ENCODE measurements around the gene NPAS1. TPM values are rescaled to one million over a fixed set of nuclear protein-coding genes. Genes with fewer than 3 reads are reported as not detected.

The NPAS1 gene
- polyA plus RNA-seq, 1 donor from 2014 or later, result not detected

- TF ChIP-seq TAF1 (IDR thresholded peaks at IDR 0.05; ENCODE audit: low read depth) (no peak), POLR2AphosphoS5 (IDR thresholded peaks at IDR 0.05) (no peak), RAD21 (conservative IDR thresholded peaks at IDR 0.05) (no peak), EZH2 (IDR thresholded peaks at IDR 0.05; ENCODE audit: borderline replicate concordance, insufficient read depth, low read length, poor library complexity, severe bottlenecking) (no peak), EP300 (conservative IDR thresholded peaks at IDR 0.05; ENCODE audit: poor library complexity, severe bottlenecking) (no peak), MXI1 (conservative IDR thresholded peaks at IDR 0.05; ENCODE audit: poor library complexity, severe bottlenecking) (no peak), CTCF (IDR thresholded peaks at IDR 0.05; ENCODE audit: poor library complexity, severe bottlenecking) (no peak), SMC3 (conservative IDR thresholded peaks at IDR 0.05; ENCODE audit: poor library complexity) (no peak), REST (IDR thresholded peaks at IDR 0.05; ENCODE audit: borderline replicate concordance) (no peak)
- Histone ChIP-seq H3K9me2 (ENCODE audit: insufficient read depth, low read length) (no peaks in the 10 kb centered on the region), H2AFZ (ENCODE audit: low read depth, low read length) (no peak overlapping the region), H3K27me3 (ENCODE audit: insufficient read depth, low read depth, low read length) (no peaks in the 10 kb centered on the region), H3K4me2 (ENCODE audit: low read length) (no peak overlapping the region), H3F3A (ENCODE audit: insufficient read depth, low read length, poor library complexity, severe bottlenecking) (no peaks in the 10 kb centered on the region), H3K4me3 (ENCODE audit: low read length) (no peak overlapping the region), H4K20me1 (ENCODE audit: insufficient read depth) (no peaks in the 10 kb centered on the region), H3K36me3 (ENCODE audit: insufficient read depth, low read length) (no peaks in the 10 kb centered on the region), H3K79me2 (replicated peaks; ENCODE audit: insufficient read depth, low read length) (peaks cover 13% of the 10 kb centered on the region), H3K27ac (ENCODE audit: low read length) (no peak overlapping the region), H3K9ac (ENCODE audit: low read length) (no peak overlapping the region), H3K9me3 (ENCODE audit: low read length) (no peaks in the 10 kb centered on the region)
These were observed 36.5 kb upstream of the NPAS1 start for GRCh38 chr19:46983097-46983496.

- no peak overlapping the region for H3K9ac ChIP-seq (ENCODE audit: low read length)
- no peaks in the 10 kb centered on the region for H3K9me3 ChIP-seq (ENCODE audit: low read length)
- H4K20me1 ChIP-seq (ENCODE audit: insufficient read depth), result no peaks in the 10 kb centered on the region
- no peaks in the 10 kb centered on the region for H3K36me3 ChIP-seq (ENCODE audit: insufficient read depth, low read length)
- H3K27me3 ChIP-seq (ENCODE audit: insufficient read depth, low read depth, low read length), result no peaks in the 10 kb centered on the region
- H3K4me2 ChIP-seq (ENCODE audit: low read length), result no peak overlapping the region
- TF ChIP-seq REST (IDR thresholded peaks at IDR 0.05; ENCODE audit: borderline replicate concordance) (no peak), EZH2 (IDR thresholded peaks at IDR 0.05; ENCODE audit: borderline replicate concordance, insufficient read depth, low read length, poor library complexity, severe bottlenecking) (no peak), RAD21 (conservative IDR thresholded peaks at IDR 0.05) (no peak), EP300 (conservative IDR thresholded peaks at IDR 0.05; ENCODE audit: poor library complexity, severe bottlenecking) (no peak), POLR2AphosphoS5 (IDR thresholded peaks at IDR 0.05) (no peak), SMC3 (conservative IDR thresholded peaks at IDR 0.05; ENCODE audit: poor library complexity) (no peak), CTCF (IDR thresholded peaks at IDR 0.05; ENCODE audit: poor library complexity, severe bottlenecking) (no peak)
- H2AFZ ChIP-seq (ENCODE audit: low read depth, low read length), result no peak overlapping the region
- no peak overlapping the region for H3K27ac ChIP-seq (ENCODE audit: low read length)
- H3F3A ChIP-seq (ENCODE audit: insufficient read depth, low read length, poor library complexity, severe bottlenecking), result no peaks in the 10 kb centered on the region
- no peaks in the 10 kb centered on the region for H3K9me2 ChIP-seq (ENCODE audit: insufficient read depth, low read length)
- peaks cover 9% of the 10 kb centered on the region for H3K79me2 ChIP-seq (replicated peaks; ENCODE audit: insufficient read depth, low read length)
- no peak overlapping the region for H3K4me3 ChIP-seq (ENCODE audit: low read length)
These were observed 35.3 kb upstream of the NPAS1 start for GRCh38 chr19:46984077-46985010.

Data from neural cell (in vitro differentiated cells).